ENCODE results near the gene TSC22D2.

Gene TSC22D2

GRCh38 chr3:150408221-150409124 is at the start of gene TSC22D2:
TSS of gene TSC22D2 (plus strand) at chr3:150408298. CDS start at chr3:150409351, 1,053 bp downstream.
- peak; percentile 97 for DNase-seq

GRCh38 chr3:150359381-150359780 is 48.7 kb upstream of the TSC22D2 start:
- no peak for DNase-seq

- DNase-seq: no peak
These were observed 47.1 kb upstream of the TSC22D2 start for GRCh38 chr3:150360966-150361365.

GRCh38 chr3:150362515-150363302 is 45.4 kb upstream of the TSC22D2 start:
- no peak for DNase-seq

GRCh38 chr3:150363420-150363819 is 44.7 kb upstream of the TSC22D2 start:
- DNase-seq: no peak

- DNase-seq: no peak
These were observed 42.9 kb upstream of the TSC22D2 start for GRCh38 chr3:150365132-150365604.

- DNase-seq: no peak
These were observed 40.3 kb upstream of the TSC22D2 start for GRCh38 chr3:150367757-150368156.

- no peak for DNase-seq
These were observed 37.9 kb upstream of the TSC22D2 start for GRCh38 chr3:150370122-150370602.

GRCh38 chr3:150370999-150371398 is 37.1 kb upstream of the TSC22D2 start:
- DNase-seq: no peak

GRCh38 chr3:150371741-150372254 is 36.3 kb upstream of the TSC22D2 start:
- no peak for DNase-seq

GRCh38 chr3:150372320-150372719 is 35.8 kb upstream of the TSC22D2 start:
- no peak for DNase-seq

- DNase-seq: no peak
These were observed 35.4 kb upstream of the TSC22D2 start for GRCh38 chr3:150372722-150373121.

GRCh38 chr3:150373234-150373875 is 34.7 kb upstream of the TSC22D2 start:
- no peak for DNase-seq

- no peak for DNase-seq
These were observed 33.1 kb upstream of the TSC22D2 start for GRCh38 chr3:150374975-150375374.

GRCh38 chr3:150376001-150376848 is 31.9 kb upstream of the TSC22D2 start:
- DNase-seq: peak; percentile 37

- no peak for DNase-seq
These were observed 30.3 kb upstream of the TSC22D2 start for GRCh38 chr3:150377601-150378300.

- no peak for DNase-seq
These were observed 29.8 kb upstream of the TSC22D2 start for GRCh38 chr3:150378301-150378748.

GRCh38 chr3:150379469-150379868 is 28.6 kb upstream of the TSC22D2 start:
- no peak for DNase-seq

- DNase-seq: no peak
These were observed 23.5 kb upstream of the TSC22D2 start for GRCh38 chr3:150384296-150385212.
